ENCODE results near the gene INPP5K. TPM values are rescaled to one million over a fixed set of nuclear protein-coding genes. Genes with fewer than 3 reads are reported as not detected.
"Not testable (repeated sequence)": the region's sequence is repeated elsewhere in the genome, so short reads cannot be mapped to it uniquely, and the experiment has no call there.

The INPP5K gene
- total RNA-seq, 2 donors from 2014 or later, result 78.7 to 95.3 TPM

DNA sequence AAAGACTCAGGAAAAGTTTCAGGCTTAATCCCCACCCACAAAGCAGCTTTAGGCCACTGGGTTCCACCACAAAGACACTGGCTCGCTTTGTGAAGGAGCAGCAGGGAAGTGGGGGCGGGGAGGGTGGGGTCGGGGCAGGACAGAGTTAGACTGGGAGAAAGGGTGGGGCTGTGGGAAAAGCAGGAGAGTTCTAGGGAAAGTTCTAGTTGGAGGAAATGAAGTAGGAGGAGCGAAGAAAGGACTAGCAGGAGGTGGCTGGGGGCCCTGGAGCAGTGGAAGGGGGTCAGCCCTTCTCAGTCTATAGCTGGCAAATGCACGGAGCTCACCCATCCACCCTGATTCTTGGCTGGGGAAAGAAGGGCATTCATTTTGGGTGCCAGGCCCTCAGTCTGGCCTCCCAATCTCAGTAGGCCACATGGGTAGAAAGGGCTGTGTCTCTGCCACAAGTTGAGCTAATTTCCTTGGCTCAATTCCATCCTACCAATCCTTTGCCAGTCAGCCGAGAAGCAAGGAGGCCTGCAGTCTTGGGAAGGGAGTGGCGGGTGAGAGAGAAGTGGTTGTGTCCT, 4.6 kb downstream of the INPP5K start:
- H3K36me3 ChIP-seq, result peaks cover 28% of the 10 kb centered on the region
- DNase-seq (ENCODE audit: low spot score) (no peak), ATAC-seq (ENCODE audit: insufficient number of reproducible peaks, low FRiP score, low read depth) (peak; percentile 15)
- peak overlapping the region; percentile 72 to 81 for H3K27ac ChIP-seq
- no peaks in the 10 kb centered on the region for H3K27me3 ChIP-seq (replicated peaks; ENCODE audit: insufficient read depth)
- TF ChIP-seq, protein P1, sequence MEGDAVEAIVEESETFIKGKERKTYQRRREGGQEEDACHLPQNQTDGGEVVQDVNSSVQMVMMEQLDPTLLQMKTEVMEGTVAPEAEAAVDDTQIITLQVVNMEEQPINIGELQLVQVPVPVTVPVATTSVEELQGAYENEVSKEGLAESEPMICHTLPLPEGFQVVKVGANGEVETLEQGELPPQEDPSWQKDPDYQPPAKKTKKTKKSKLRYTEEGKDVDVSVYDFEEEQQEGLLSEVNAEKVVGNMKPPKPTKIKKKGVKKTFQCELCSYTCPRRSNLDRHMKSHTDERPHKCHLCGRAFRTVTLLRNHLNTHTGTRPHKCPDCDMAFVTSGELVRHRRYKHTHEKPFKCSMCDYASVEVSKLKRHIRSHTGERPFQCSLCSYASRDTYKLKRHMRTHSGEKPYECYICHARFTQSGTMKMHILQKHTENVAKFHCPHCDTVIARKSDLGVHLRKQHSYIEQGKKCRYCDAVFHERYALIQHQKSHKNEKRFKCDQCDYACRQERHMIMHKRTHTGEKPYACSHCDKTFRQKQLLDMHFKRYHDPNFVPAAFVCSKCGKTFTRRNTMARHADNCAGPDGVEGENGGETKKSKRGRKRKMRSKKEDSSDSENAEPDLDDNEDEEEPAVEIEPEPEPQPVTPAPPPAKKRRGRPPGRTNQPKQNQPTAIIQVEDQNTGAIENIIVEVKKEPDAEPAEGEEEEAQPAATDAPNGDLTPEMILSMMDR (IDR thresholded peaks at IDR 0.05), result no peak
- peaks cover 22 to 44% of the 10 kb centered on the region in 2 donors for H3K4me1 ChIP-seq (ENCODE audit: control insufficient read depth in 1 of 2, low read depth in 2 of 2)
- no peak overlapping the region for H3K4me3 ChIP-seq
- H3K9me3 ChIP-seq, result no peaks in the 10 kb centered on the region

GRCh38 chr17:1511290-1511689, 5.1 kb downstream of the INPP5K start:
- Histone ChIP-seq H3K27ac (peak overlapping the region; percentile 72 to 81), H3K9me3 (no peaks in the 10 kb centered on the region), H3K4me3 (no peak overlapping the region), H3K36me3 (peaks cover 34% of the 10 kb centered on the region), H3K4me1 (ENCODE audit: control insufficient read depth in 1 of 2, low read depth in 2 of 2) (peaks cover 22 to 44% of the 10 kb centered on the region in 2 donors), H3K27me3 (replicated peaks; ENCODE audit: insufficient read depth) (no peaks in the 10 kb centered on the region)
- TF ChIP-seq, protein P1 (IDR thresholded peaks at IDR 0.05), result no peak
- ATAC-seq (ENCODE audit: insufficient number of reproducible peaks, low FRiP score, low read depth) (no peak), DNase-seq (ENCODE audit: low spot score) (no peak)

DNA sequence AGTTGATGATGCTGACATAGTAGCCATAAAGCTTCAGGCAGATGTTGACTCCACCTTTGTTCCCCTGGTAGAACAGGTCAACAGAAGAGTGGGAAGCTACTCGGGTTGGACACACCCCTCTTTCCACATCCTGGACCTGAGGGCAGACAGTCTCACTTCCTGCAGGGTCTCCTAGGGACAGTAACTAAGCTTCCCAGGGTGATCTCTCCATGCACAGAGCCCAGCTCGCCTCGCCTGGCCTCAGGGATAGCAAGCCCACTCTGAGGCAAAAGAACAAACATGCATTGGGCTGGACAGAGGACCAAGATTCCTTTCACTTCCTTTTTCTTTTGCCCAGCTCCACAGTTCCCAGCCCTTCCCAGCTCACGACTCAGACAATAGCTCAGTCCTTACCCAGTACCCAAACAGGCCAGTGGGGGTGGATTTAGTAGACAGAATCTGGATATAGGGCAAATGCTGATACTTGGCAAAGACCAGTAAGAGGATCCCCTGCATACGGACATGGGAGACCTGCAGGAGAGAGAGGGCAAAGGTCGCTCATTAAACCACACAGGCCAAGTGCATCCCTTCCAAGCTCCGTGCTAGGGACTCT, 7.0 kb downstream of the INPP5K start:
- H3K4me1 ChIP-seq (ENCODE audit: control insufficient read depth in 1 of 2, low read depth in 2 of 2), result peaks cover 12 to 26% of the 10 kb centered on the region in 2 donors
- TF ChIP-seq, protein P1 (IDR thresholded peaks at IDR 0.05), result no peak
- no peak overlapping the region for H3K4me3 ChIP-seq
- H3K36me3 ChIP-seq, result peaks cover 42% of the 10 kb centered on the region
- no peak for DNase-seq (ENCODE audit: low spot score)
- H3K9me3 ChIP-seq, result no peaks in the 10 kb centered on the region
- H3K27me3 ChIP-seq (replicated peaks; ENCODE audit: insufficient read depth), result no peaks in the 10 kb centered on the region
- H3K27ac ChIP-seq, result no peak overlapping the region
- ATAC-seq (ENCODE audit: insufficient number of reproducible peaks, low FRiP score, low read depth), result no peak

DNA sequence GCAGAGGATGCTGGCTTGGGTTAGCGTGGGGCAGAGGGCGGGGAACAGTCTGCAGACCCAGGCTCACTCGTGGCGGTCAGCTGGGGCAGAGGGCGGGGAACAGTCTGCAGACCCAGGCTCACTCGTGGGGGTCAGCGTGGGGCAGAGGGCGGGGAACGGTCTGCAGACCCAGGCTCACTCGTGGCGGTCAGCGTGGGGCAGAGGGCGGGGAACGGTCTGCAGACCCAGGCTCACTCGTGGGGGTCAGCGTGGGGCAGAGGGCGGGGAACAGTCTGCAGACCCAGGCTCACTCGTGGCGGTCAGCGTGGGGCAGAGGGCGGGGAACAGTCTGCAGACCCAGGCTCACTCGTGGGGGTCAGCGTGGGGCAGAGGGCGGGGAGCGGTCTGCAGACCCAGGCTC, 7.7 kb downstream of the INPP5K start:
- Histone ChIP-seq H3K36me3 (peaks cover 46% of the 10 kb centered on the region), H3K4me1 (ENCODE audit: control insufficient read depth in 1 of 2, low read depth in 2 of 2) (peaks cover 12 to 24% of the 10 kb centered on the region in 2 donors)
- H3K27ac ChIP-seq, result not testable (repeated sequence)

GRCh38 chr17:1506649-1507267, 9.7 kb downstream of the INPP5K start:
- Histone ChIP-seq H3K27ac (no peak overlapping the region), H3K36me3 (peaks cover 42% of the 10 kb centered on the region)

More for the DNA sequence above, 7.7 kb downstream of the INPP5K start:
- H3K4me3 ChIP-seq; ATAC-seq (ENCODE audit: insufficient number of reproducible peaks, low FRiP score, low read depth); H3K9me3 ChIP-seq; H3K27me3 ChIP-seq (replicated peaks; ENCODE audit: insufficient read depth); DNase-seq (ENCODE audit: low spot score): not testable (repeated sequence)

More at GRCh38 chr17:1506649-1507267, 9.7 kb downstream of the INPP5K start:
- ATAC-seq (ENCODE audit: insufficient number of reproducible peaks, low FRiP score, low read depth) (no peak), DNase-seq (ENCODE audit: low spot score) (no peak)
- TF ChIP-seq, protein P1 (IDR thresholded peaks at IDR 0.05), result no peak
- H3K27me3 ChIP-seq (replicated peaks; ENCODE audit: insufficient read depth), result no peaks in the 10 kb centered on the region
- peaks cover 12 to 13% of the 10 kb centered on the region in 2 donors for H3K4me1 ChIP-seq (ENCODE audit: control insufficient read depth in 1 of 2, low read depth in 2 of 2)
- no peaks in the 10 kb centered on the region for H3K9me3 ChIP-seq
- no peak overlapping the region for H3K4me3 ChIP-seq
